HG03095 (cell line): ENCODE results near the gene FAM3B.

ENCODE experiments used
- ATAC-seq: cut with Tn5 transposase; IDR thresholded peaks from one replicate; pipeline ENCODE4 v1.9.1; 2021; ENCODE audit warnings: moderate library complexity; ENCODE audit not compliant: unreplicated experiment

FAM3B gene

DNA sequence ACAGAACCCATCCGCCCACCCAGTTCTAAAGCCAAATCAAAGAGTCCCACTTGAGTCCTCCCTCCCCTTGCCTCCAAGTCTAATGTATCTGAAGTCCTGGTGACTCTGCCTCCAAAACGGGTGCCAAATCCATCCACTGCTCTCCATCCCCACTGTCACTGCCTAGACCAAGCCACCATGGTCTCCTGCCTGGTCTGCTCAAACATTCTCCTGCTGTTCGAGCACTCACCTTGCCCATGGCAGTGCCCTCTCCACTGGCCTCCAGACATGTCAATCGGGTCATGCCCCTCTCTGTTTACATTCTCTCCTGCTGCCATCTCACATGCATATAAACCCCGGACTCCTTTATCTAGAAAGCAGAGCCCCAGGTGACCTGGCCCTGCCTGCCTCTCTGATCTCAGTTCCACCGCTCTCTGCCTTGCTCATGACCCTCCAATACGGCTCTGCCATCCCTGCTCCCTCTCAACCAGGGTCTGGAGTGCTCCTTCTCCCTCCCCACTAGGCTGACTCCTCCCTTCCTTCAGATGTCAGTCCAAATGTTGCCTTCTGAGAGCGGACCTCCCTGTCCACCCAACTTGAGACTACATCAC, 77.4 kb downstream of the FAM3B start:
- ATAC-seq: no peak

DNA sequence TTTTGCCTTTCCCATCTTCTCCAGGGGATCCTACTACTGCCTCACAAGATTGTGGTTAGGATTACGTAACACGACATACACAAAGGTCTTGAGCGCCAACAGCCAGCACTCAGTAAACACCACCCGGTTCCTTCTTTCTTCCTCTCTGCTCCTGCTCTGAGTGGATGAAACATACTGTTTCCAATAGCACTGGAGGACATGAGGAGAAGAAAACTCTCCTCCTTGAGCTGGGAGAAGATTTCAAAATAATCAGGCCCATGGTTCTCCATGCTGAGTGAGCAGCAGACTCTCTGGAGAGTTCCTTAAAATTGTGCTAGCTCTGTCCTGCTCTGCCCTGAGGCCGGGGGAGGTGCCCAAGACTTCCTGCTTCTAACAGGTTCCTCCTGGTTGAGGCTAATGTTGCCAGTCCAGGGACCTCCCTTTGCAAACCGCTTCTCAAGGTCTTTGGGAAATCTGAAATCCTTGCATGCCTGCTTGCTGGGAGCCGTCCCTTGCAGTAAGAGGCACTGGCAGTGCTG, 80.0 kb downstream of the FAM3B start:
- no peak for ATAC-seq

DNA sequence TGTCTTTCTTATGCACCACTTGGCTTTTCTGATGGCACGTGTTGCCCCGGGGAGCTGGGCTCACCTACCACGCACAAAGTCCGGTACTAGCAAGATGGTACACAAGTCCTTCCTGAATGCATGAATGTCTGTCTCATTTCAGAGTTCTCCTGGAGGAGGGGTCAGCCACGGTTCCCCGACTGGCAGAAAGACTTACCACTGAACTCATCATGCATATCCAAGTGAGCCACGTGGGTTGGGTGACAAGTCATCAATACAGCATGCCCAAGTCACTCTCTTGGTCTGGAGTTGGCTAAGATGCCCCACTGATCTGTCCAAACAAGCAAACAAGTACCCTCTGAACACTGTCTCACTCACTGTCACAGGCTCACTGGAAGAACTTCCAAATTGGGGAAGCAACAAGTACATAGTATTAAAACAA, 80.9 kb downstream of the FAM3B start:
- ATAC-seq: no peak

DNA sequence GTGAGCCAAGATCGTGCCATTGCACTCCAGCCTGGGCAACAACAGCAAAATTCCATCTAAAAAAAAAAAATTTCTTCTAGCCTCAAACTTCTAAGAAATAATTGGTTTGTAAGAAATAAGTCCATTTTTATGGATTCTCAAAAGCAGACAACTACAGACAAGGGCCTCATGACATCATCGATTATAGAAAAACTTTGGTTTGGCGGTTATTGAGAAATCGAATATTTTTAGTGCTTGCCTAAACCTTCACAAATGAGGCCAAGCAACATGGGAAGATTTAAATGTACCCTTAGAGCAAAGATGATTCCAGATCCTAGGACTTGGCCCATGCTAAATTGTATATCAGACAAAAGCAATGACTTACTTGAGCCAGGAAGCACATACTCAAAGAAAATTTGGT, 81.7 kb downstream of the FAM3B start:
- ATAC-seq: no peak

DNA sequence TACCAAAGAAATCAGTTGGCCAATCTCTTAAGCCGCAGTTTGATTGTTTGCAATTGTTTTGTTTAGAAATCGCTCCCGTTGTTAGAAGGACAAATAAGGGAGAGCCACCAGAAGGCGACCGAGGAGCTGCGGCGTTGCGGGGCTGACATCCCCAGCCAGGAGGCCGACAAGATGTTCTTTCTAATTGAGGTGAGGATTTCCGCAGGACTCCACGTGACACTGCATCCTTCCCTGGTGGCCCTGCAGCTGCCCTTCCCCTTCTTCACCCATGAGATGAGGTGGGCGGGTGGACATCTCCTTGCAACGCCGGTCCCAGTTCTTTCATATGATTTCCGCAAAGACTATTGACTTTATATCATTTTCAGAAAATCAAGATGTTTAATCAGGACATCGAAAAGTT, 82.2 kb downstream of the FAM3B start:
- ATAC-seq: no peak

DNA sequence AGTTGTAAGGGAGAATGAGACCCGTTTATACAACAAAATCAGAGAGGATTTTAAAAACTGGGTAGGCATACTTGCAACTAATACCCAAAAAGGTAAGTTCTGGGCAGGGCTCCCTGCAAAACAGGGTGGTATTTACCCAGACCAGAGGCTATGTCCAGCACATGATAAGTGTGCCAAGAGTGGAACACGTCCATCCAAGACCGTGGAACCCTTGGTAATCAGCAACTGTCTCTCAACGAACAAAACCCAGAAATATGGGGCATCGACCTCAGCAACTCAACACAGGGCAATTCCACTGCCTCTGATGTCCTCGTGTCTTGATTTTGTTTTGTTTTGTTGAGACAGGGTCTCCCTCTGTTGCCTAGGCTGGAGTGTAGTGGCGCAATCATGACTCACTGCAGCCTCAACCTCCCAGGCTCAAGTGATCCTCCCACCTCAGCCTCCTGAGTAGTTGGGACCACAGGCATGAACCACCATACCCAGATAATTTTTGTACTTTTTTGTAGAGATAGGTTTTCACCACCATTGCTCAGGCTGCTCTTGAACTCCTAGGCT, 82.7 kb downstream of the FAM3B start:
- no peak for ATAC-seq

DNA sequence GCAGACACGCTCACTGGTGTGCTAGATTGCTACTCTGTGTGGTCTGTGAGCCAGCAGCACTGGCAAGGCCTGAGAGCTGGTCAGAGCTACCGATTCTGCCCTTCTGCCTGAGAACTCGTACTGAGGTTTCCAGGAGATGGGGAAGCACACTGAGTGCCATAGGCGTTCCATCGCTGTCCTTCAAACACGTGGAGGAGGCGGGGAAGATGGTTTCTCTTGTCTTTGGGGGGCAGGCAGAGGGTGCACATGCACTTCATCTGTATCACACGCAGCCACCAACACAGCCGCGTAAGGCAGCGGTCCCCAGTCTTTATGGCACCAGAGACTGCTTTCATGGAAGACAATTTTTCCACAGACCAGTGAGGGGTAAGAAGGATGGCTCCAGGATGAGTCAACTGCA, 85.6 kb downstream of the FAM3B start:
- ATAC-seq: no peak

DNA sequence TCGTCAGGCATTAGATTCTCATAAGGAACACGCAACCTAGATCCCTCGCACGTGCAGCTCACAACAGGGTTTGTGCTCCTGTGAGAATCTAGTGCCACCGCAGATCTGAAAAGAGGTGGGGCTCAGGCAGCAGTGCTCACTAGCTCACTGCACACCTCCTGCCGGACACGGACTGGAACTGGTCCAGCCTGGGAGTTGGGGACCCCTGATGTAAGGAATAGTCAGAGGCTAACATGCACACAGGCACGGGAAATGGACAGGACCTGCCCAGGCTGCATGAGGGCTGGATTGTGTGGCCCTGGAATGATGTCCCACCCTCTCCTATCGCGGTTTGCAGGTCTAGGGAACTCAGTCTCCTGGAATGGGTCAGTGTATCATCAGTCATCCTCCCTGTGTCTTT, 86.2 kb downstream of the FAM3B start:
- no peak for ATAC-seq

DNA sequence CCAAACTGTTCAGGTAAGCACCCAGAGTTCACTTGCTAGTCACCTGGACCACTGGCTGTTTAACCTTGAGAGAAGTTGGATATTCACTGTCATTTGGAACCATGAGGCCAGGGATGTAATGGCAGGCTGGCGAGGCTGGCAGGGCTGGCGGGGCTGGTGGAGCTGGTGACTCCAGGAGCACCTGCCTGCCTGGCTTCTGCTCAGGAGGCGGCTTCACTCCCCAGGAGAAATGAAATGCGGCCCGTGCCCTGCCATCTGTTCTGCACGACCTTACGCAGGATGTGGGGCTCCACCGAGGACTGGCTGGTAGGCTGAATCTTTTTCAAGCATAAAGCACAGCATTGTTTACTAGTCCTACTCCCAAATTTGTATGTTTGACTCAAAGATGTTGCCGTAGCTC, 86.7 kb downstream of the FAM3B start:
- ATAC-seq: no peak

DNA sequence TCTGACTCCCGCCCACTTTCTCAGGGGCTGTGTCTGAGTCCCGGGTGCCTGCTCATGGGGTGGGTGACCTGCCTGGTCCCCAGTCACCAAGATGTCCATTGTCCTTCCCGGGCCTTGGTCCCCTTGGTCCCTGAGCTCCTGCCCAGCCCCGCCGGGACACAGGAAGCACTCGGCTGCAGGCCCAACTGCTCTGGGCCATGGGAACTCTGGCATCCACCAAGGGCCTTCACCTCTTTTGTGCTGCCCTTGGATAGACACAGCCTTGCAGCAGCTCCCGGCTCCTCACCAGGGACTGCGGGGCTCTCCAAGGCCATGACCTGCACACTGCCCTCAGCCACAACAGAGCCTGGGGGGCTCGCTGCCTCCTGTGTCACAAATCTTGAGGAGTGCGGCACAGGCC, 87.4 kb downstream of the FAM3B start:
- ATAC-seq: no peak

DNA sequence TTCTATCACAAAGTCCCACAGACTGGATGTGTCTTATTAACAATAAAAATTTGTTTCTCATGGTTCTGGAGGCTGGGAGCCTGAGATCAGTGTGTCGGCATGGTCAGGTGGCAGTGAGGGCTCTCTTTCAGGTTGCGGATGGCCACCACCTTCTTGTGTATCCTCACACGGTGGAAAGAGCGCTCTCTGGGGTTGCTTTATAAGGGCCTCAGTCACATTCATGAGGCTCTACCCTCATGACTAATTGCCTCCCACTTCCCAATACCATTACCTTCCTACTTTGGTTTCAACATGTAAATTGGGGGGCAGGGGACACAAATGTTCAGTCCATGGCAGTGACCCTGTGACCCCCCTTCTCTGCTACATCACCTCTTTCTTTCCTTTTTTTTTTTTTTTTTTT, 88.7 kb downstream of the FAM3B start:
- no peak for ATAC-seq

DNA sequence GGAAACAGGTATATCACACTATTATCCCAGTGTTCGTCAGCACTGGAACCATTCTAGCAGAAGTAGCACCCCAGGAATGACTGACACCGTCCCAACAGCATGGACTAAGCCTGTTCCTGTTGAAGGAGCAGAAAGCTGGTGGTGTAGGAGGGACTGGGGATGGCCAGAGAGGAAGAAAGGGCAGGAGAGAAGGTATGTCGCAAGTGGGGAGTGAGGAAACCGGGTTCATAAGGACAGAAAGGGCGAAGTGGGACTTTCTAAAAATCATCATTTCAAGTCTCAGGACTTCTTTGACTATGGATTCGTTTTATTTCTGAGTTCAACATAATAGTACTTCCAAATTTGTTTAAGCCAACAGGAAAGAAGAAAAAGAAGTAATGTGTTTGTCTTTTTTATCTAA, 89.7 kb downstream of the FAM3B start:
- ATAC-seq: no peak
